Dermis blood vessel endothelial cell (primary cell): Measurements from ENCODE around the gene TPRX1. TPM values are rescaled to one million over a fixed set of nuclear protein-coding genes. Genes with fewer than 3 reads are reported as not detected.
"Not testable (repeated sequence)": the region's sequence is repeated elsewhere in the genome, so short reads cannot be mapped to it uniquely, and the experiment has no call there.

Source experiments
- DNase-seq: peaks from one replicate; pipeline ENCODE4 v3.0.0; 2010
- total RNA-seq: library from RNA; depleted of rRNA; stranded (reverse); fragments of >200 nt; gene quantifications from 2 replicates; pipeline ENCODE4 v1.2.3, GENCODE V29; 2014

TPRX1 gene
- total RNA-seq, 1 donor from 2014 or later: not detected

- no peak for DNase-seq
Observed at GRCh38 chr19:47801270-47801669, 3.1 kb downstream of the TPRX1 start.

- no peak for DNase-seq
Observed at GRCh38 chr19:47798904-47799266, 5.5 kb downstream of the TPRX1 start.

- DNase-seq: no peak
Observed at GRCh38 chr19:47797996-47798903, 6.1 kb downstream of the TPRX1 start.

GRCh38 chr19:47796785-47797184, 7.6 kb downstream of the TPRX1 start:
- no peak for DNase-seq

- no peak for DNase-seq
Observed at GRCh38 chr19:47794526-47794925, 9.8 kb downstream of the TPRX1 start.

- DNase-seq: no peak
Observed at GRCh38 chr19:47792616-47793015, 11.7 kb downstream of the TPRX1 start.

GRCh38 chr19:47790398-47790814, 13.9 kb downstream of the TPRX1 start:
- DNase-seq: peak; percentile 86

GRCh38 chr19:47789811-47790210, 14.5 kb downstream of the TPRX1 start:
- DNase-seq: not testable (repeated sequence)

GRCh38 chr19:47787307-47787706, 17.0 kb downstream of the TPRX1 start:
- DNase-seq: not testable (repeated sequence)

GRCh38 chr19:47786566-47786965, 17.8 kb downstream of the TPRX1 start:
- no peak for DNase-seq

- DNase-seq: peak; percentile 50
Observed at GRCh38 chr19:47781590-47782262, 22.6 kb downstream of the TPRX1 start.

GRCh38 chr19:47780215-47780551, 24.2 kb downstream of the TPRX1 start:
- no peak for DNase-seq

GRCh38 chr19:47779524-47780214, 24.7 kb downstream of the TPRX1 start:
- peak; percentile 29 for DNase-seq

GRCh38 chr19:47778954-47779351, 25.4 kb downstream of the TPRX1 start:
- DNase-seq: peak; percentile 41

GRCh38 chr19:47778049-47778953, 26.1 kb downstream of the TPRX1 start, which contains the start of gene SELENOW:
Gene SELENOW, plus strand, starts transcription at chr19:47778703. Its CDS starts 83 bp downstream, at chr19:47778786.
- peak; percentile 80 for DNase-seq

GRCh38 chr19:47777245-47778048, 26.9 kb downstream of the TPRX1 start:
- not testable (repeated sequence) for DNase-seq

GRCh38 chr19:47776568-47776967, 27.8 kb downstream of the TPRX1 start:
- DNase-seq: peak; percentile 94

GRCh38 chr19:47771291-47771690, 33.1 kb downstream of the TPRX1 start:
- not testable (repeated sequence) for DNase-seq

- no peak for DNase-seq
Observed at GRCh38 chr19:47769534-47769933, 34.8 kb downstream of the TPRX1 start.

GRCh38 chr19:47768604-47769003, 35.7 kb downstream of the TPRX1 start:
- no peak for DNase-seq

GRCh38 chr19:47767349-47767748, 37.0 kb downstream of the TPRX1 start:
- DNase-seq: no peak
